ENCODE results near the gene CFAP119. TPM values are rescaled to one million over a fixed set of nuclear protein-coding genes. Genes with fewer than 3 reads are reported as not detected.

The CFAP119 gene
- total and polyA plus RNA-seq, 10 of the 15 experiments (the other 5 are each of a cell fraction or from before 2014, with no cell fraction given) = 2.2 to 9.4 (median 4.3) TPM

DNA sequence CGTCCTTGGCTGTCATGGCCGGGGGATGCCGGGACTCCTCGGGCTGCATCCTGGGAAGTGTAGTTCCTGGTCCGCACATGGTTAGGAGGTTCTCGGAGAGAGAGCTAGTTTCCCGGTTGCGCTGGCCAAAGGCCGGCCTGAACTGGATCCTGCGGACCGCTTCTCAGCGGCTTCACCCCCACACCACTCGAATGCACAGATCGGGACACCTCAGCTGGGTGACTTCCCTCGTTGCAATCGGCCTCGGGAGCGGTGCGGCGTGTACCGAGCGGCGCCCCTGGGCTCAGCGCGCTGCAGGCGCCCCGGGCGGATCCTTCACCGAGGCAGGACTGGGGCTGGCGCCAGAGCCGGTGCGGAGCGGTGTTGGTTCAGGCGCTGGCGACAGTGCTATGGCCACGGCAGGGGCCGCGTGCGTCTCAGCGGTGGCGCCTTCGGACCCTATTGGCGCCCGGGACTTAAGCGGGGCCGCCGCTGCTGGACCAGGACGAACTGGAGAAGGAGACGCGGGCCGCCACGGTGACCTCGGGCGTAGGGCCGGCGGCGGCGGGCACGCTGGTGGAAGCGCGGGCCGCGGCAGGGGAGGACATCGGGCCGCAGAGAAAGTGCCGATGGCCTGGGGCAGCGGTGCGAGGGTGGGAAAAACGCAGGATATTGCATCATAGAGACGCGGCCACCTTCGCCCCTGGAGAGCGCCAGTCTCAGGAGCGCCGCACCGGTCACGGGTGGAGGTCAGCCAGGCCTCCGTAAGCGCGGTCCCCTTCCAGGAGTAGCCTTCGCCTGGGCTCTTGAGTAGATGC, 13.7 kb upstream of the CFAP119 start:
- 3% methylated on average over 79 of the region's 81 CpGs for WGBS (ENCODE audit: insufficient coverage, insufficient replicate concordance, low lambda C conversion rate, missing lambda C conversion rate)
- H3K79me2 ChIP-seq (ENCODE audit: control insufficient read depth, insufficient read depth, low read length) = peaks cover 2% of the 10 kb centered on the region; the same call in 1 of the 2 replicates
- peak overlapping the region; percentile 87 for H3K4me2 ChIP-seq (ENCODE audit: control insufficient read depth, insufficient read depth)
- no peaks in the 10 kb centered on the region for H3K27me3 ChIP-seq (replicated peaks in 1 of 2; ENCODE audit: control insufficient read depth in 2 of 2, insufficient read depth in 2 of 2, low read length in 1 of 2)
- no TSS peak for BruUV-seq (replicated peaks)
- ATAC-seq = peak; percentile 91
- no peak for DNase-seq (ENCODE audit: low read depth, low spot score)
- peak overlapping the region; percentile 69 for H3K27ac ChIP-seq (ENCODE audit: control insufficient read depth, insufficient read depth)
- H3K4me1 ChIP-seq (ENCODE audit: control insufficient read depth, insufficient read depth, low read length) = no peaks in the 10 kb centered on the region
- peak overlapping the region; percentile 78 for H3K4me3 ChIP-seq
- no peaks in the 10 kb centered on the region for H3K9me3 ChIP-seq (replicated peaks; ENCODE audit: control insufficient read depth, insufficient read depth, low read length)
- ChIA-PET RAD21 (ENCODE audit: unreplicated experiment) (interaction anchor here (1.3 kb wide), 1 partner anchor 69 kb away, joined by 3 read pairs; no protein-coding TSS in a partner anchor), SMC1A (ENCODE audit: uncharacterized antibody, unreplicated experiment) (no interaction called here), POLR2A (interaction anchor here (0.6 to 1.9 kb wide), 4 partner anchors 13 to 70 kb away, joined by 3 to 7 read pairs (median 3); partner anchors contain the start of gene PHKG2), CTCF (interaction anchor here (1.1 kb wide), 1 partner anchor 39 kb away, joined by 3 read pairs; no protein-coding TSS in a partner anchor)
- in situ Hi-C loops (cut with MboI) = no loop called here
- H2AFZ ChIP-seq (ENCODE audit: control insufficient read depth, low read depth, low read length) = peak overlapping the region; percentile 54
- FAIRE-seq = peak; percentile 78
- no peaks in the 10 kb centered on the region for H4K20me1 ChIP-seq (ENCODE audit: control insufficient read depth, insufficient read depth)
- peak overlapping the region; percentile 84 for H3K9ac ChIP-seq (ENCODE audit: control insufficient read depth, insufficient read depth, low read length)
- intact Hi-C loops (cut with micrococcal nuclease; ENCODE audit: unreplicated experiment) = loop anchor here (2.0 kb wide), 1 partner anchor 147 kb away; the partner anchor contains the start of gene FBXL19
- peaks cover under 1 to 13% of the 10 kb centered on the region in 2 experiments; a peak in 3 of 4 replicates for H3K36me3 ChIP-seq (ENCODE audit: control insufficient read depth in 2 of 2, insufficient read depth in 2 of 2, low read length in 1 of 2)
- no peak for TF ChIP-seq BCL11A (IDR thresholded peaks at IDR 0.05; ENCODE audit: low read depth, low read length)
- no peak for TF ChIP-seq KAT2A (conservative IDR thresholded peaks at IDR 0.05; ENCODE audit: control insufficient read depth, low read depth, low read length)
- TF ChIP-seq MYB (IDR thresholded peaks at IDR 0.05; ENCODE audit: borderline replicate concordance, low read depth, low read length) = no peak
- peak; percentile 70 for TF ChIP-seq IKZF1 (conservative IDR thresholded peaks at IDR 0.05)
- TF ChIP-seq SPI1 (IDR thresholded peaks at IDR 0.05; ENCODE audit: borderline replicate concordance, insufficient read depth, low read depth, low read length) = no peak
- 0 out of 2 replicates have a peak, but pooled peaks have one; percentile 16 for TF ChIP-seq EED (IDR thresholded peaks at IDR 0.05; ENCODE audit: low read depth)
- no peak for TF ChIP-seq ZNF207 (IDR thresholded peaks at IDR 0.05; ENCODE audit: borderline replicate concordance)
- TF ChIP-seq NFIC (IDR thresholded peaks at IDR 0.05; ENCODE audit: low read depth, low read length) = no peak
- no peak for TF ChIP-seq TCF3 (IDR thresholded peaks at IDR 0.05; ENCODE audit: borderline replicate concordance, insufficient read depth, low read depth, low read length)
- peak; percentile 44; the same call in 1 of the 2 replicates for TF ChIP-seq MTA3 (IDR thresholded peaks at IDR 0.05; ENCODE audit: borderline replicate concordance, low read length)
- TF ChIP-seq, protein P1, sequence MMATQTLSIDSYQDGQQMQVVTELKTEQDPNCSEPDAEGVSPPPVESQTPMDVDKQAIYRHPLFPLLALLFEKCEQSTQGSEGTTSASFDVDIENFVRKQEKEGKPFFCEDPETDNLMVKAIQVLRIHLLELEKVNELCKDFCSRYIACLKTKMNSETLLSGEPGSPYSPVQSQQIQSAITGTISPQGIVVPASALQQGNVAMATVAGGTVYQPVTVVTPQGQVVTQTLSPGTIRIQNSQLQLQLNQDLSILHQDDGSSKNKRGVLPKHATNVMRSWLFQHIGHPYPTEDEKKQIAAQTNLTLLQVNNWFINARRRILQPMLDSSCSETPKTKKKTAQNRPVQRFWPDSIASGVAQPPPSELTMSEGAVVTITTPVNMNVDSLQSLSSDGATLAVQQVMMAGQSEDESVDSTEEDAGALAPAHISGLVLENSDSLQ (IDR thresholded peaks at IDR 0.05) = no peak
- no peak for TF ChIP-seq YBX1 (IDR thresholded peaks at IDR 0.05)
- TF ChIP-seq TARDBP (IDR thresholded peaks at IDR 0.05; ENCODE audit: borderline replicate concordance) = peak; percentile 76; the same call in 1 of the 2 replicates
- no peak for TF ChIP-seq ZNF24 (IDR thresholded peaks at IDR 0.05)
- TF ChIP-seq EP300 (IDR thresholded peaks at IDR 0.05; ENCODE audit: borderline replicate concordance in 1 of 2, control insufficient read depth in 1 of 2, low read depth in 2 of 2, low read length in 2 of 2) = no peak
- TF ChIP-seq ZNF274 (IDR thresholded peaks at IDR 0.05; ENCODE audit: insufficient read depth, insufficient read length) = no peak
- TF ChIP-seq SIX5 (IDR thresholded peaks at IDR 0.05; ENCODE audit: low read depth, low read length, severe bottlenecking) = peak; percentile 90
- no peak for TF ChIP-seq FOXM1 (IDR thresholded peaks at IDR 0.05; ENCODE audit: low read depth, low read length)
- TF ChIP-seq SMAD5 (IDR thresholded peaks at IDR 0.05; ENCODE audit: low read depth) = peak; percentile 46; the same call in 1 of the 2 replicates
- no peak for TF ChIP-seq SREBF1 (IDR thresholded peaks at IDR 0.05; ENCODE audit: low read length)
- TF ChIP-seq, protein P2, sequence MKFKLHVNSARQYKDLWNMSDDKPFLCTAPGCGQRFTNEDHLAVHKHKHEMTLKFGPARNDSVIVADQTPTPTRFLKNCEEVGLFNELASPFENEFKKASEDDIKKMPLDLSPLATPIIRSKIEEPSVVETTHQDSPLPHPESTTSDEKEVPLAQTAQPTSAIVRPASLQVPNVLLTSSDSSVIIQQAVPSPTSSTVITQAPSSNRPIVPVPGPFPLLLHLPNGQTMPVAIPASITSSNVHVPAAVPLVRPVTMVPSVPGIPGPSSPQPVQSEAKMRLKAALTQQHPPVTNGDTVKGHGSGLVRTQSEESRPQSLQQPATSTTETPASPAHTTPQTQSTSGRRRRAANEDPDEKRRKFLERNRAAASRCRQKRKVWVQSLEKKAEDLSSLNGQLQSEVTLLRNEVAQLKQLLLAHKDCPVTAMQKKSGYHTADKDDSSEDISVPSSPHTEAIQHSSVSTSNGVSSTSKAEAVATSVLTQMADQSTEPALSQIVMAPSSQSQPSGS (IDR thresholded peaks at IDR 0.05; ENCODE audit: low read length) = no peak

Data from GM12878 (cell line).